ENCODE data around the gene TMEM250. TPM values are rescaled to one million over a fixed set of nuclear protein-coding genes. Genes with fewer than 3 reads are reported as not detected.

The TMEM250 gene
- total RNA-seq, 4 donors from 2014 or later, result 23.5 to 35.3 (median 25.6) TPM

GRCh38 chr9:136119883-136120393 lies 1.3 kb upstream of the TMEM250 start:
- intact Hi-C loops (cut with DNase I), result loop anchor here (5.0 to 10.0 kb wide), 3 partner anchors 213 to 258 kb away; partner anchors contain the start of genes CAMSAP1 and DNLZ
- no peak for TF ChIP-seq CTCF (IDR thresholded peaks at IDR 0.05)
- TF ChIP-seq POLR2A (IDR thresholded peaks at IDR 0.05), result no peak
- no peaks in the 10 kb centered on the region for H3K27me3 ChIP-seq
- H3K27ac ChIP-seq, result peak overlapping the region in 2 of 3 donors; percentile 90 to 92
- peak overlapping the region in 1 of 3 donors; percentile 88 for H3K4me3 ChIP-seq (replicated peaks in 1 of 3)
- no peaks in the 10 kb centered on the region for H3K36me3 ChIP-seq
- DNase-seq, result no peak
- WGBS, 2 donors, result 56 to 58% methylated on average over 11 of the region's 11 CpGs
- peaks cover 14 to 30% of the 10 kb centered on the region in 2 donors for H3K4me1 ChIP-seq
- H3K9me3 ChIP-seq, result no peaks in the 10 kb centered on the region

DNA sequence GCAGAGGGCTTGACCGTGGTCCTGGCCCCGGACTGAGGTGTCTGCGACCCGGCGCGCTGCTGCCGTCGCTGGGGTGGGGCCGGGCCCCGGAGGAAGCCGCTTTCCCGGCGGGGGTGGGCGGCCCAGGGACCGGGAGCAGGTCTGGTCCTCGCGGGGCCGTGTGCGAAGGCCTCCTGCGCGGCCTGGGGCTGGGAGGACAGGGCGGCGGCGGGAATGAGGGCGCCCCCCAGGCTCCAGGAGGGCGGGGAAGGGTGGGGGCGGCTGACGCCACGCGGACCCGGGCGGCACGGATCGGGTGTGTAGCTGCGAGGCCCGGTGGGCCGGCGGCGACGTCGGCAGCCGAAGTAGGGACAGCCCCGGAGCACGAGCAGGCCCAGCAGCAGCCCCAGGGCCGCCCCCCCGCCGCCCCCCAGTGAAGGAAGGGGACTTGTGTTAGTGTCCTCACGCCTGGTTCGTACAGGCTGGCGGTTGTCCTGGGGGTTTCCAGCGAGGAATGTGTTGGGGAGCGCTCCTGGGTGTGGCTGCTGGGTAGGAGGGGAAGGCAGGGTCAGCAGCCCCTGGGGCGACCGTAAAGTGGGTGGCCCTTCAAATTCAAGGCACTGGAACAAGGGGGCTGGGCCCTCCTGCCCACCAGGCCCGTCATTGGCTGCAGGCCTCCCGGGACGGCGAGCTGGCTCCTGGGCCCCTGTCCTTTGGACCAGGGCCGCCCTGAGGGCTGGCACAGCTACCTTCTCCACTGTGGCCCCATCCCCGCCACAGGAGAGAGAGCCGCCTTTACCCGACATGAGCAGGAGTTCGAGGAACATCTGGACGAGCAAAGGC lies 597 bp upstream of the TMEM250 start:
- intact Hi-C loops (cut with DNase I), result loop anchor here (5.0 kb wide), 1 partner anchor 212 kb away; the partner anchor contains the start of gene CAMSAP1
- Histone ChIP-seq H3K9me3 (no peaks in the 10 kb centered on the region), H3K27me3 (no peaks in the 10 kb centered on the region), H3K4me3 (replicated peaks in 1 of 3) (peak overlapping the region; percentile 78 to 88 (median 88)), H3K36me3 (no peaks in the 10 kb centered on the region), H3K27ac (peak overlapping the region; percentile 90 to 95 (median 92)), H3K4me1 (peaks cover 14 to 30% of the 10 kb centered on the region in 2 donors)
- WGBS, 2 donors, result 2 to 3% methylated on average over 12 to 15 of the region's 64 CpGs
- TF ChIP-seq CTCF (IDR thresholded peaks at IDR 0.05), result no peak
- peak; percentile 9 to 82 for TF ChIP-seq POLR2A (IDR thresholded peaks at IDR 0.05)
- DNase-seq, result peak; percentile 61 to 73

DNA sequence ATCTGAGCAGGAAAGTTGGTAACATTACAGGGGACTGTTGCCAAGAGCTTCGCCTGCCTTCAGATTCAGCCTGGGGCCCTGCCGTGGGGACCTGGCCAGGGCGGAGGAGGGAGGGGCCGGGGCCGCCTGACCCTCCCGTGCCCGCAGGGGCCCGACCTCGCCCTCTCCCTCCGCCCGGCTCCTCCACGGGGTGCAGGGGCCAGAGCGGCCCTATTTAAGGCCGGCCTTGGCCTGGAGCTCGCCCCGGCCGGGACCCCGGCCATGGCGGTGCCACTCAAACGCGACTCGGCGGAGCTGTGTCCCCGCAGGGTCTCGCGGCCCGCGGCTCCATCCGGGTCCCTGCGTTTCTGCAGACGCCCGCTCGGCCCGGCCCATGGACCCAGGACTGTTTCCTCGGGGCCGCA lies 757 bp downstream of the TMEM250 start:
- intact Hi-C loops (cut with DNase I), result loop anchor here (5.0 kb wide), 1 partner anchor 211 kb away; the partner anchor contains the start of gene CAMSAP1
- Histone ChIP-seq H3K4me1 (peaks cover 14 to 28% of the 10 kb centered on the region in 2 donors), H3K27me3 (no peaks in the 10 kb centered on the region), H3K4me3 (replicated peaks in 1 of 3) (peak overlapping the region; percentile 78 to 88 (median 88)), H3K9me3 (no peaks in the 10 kb centered on the region), H3K36me3 (no peaks in the 10 kb centered on the region), H3K27ac (peak overlapping the region; percentile 67 to 95 (median 90))
- DNase-seq, result no peak
- 0% methylated on average over 1 to 2 of the region's 36 CpGs for WGBS, 2 donors
- TF ChIP-seq CTCF (IDR thresholded peaks at IDR 0.05) (no peak), POLR2A (IDR thresholded peaks at IDR 0.05) (no peak)

- H3K27me3 ChIP-seq, result no peaks in the 10 kb centered on the region
- DNase-seq, result no peak
- intact Hi-C loops (cut with DNase I), result loop anchor here (5.0 kb wide), 1 partner anchor 210 kb away; the partner anchor contains the start of gene CAMSAP1
- TF ChIP-seq POLR2A (IDR thresholded peaks at IDR 0.05) (no peak), CTCF (IDR thresholded peaks at IDR 0.05) (no peak)
- WGBS, 2 donors, result 49 to 53% methylated on average over 20 to 23 of the region's 23 CpGs
- peaks cover 14 to 23% of the 10 kb centered on the region in 2 donors for H3K4me1 ChIP-seq
- no peaks in the 10 kb centered on the region for H3K36me3 ChIP-seq
- peak overlapping the region in 2 of 3 donors; percentile 78 to 88 for H3K4me3 ChIP-seq (replicated peaks in 1 of 3)
- peak overlapping the region in 2 of 3 donors; percentile 67 to 90 for H3K27ac ChIP-seq
- H3K9me3 ChIP-seq, result no peaks in the 10 kb centered on the region
Measured at GRCh38 chr9:136117291-136117915, 1.3 kb downstream of the TMEM250 start.
